Measurements from ENCODE around the gene CALN1. TPM values are rescaled to one million over a fixed set of nuclear protein-coding genes. Genes with fewer than 3 reads are reported as not detected.

Gene CALN1
- total and polyA plus RNA-seq, 9 of the 15 experiments (the other 6 are each of a cell fraction or from before 2014, with no cell fraction given), result 1.4 to 7.5 (median 3.3) TPM

DNA sequence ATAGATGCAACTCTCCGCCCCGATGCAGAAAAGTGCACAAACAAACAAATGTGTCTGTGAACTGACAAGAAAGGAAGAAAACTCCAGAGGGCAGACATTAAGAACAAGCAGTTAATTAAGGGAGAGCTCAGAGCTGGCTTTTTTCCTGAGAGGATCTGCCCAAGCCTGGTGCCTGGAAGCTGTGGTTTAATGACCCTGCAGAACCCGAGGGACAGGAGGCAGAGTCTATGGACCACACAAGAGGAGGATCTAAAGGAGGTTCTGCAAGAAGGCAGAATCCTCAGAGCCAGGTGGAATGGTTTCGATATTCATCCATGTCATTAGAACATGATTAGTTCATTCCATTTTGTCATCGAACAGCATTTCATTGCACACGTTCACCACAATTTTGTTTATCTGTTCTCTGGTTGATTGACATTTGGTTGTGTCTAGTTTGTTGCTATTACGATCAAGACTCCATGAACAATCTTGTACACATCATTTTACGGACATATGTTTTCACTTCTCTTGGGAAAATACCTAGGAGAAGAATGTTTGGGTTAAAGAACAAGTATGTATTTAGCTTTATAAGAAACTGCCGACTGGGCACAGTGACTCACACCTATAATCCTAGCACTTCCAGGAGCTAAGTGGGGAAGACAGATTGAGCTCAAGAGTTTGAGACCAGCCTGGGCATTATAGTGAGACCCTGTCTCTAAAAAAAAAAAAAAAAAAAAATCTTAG lies 560.2 kb downstream of the CALN1 start (continued):
- no peak for TF ChIP-seq RNF219 (CRISPR knock-in tag; IDR thresholded peaks at IDR 0.05)
- TF ChIP-seq MYBL2 (IDR thresholded peaks at IDR 0.05; ENCODE audit: low read depth), result no peak
- TF ChIP-seq MYBL2 (CRISPR knock-in tag; IDR thresholded peaks at IDR 0.05; ENCODE audit: borderline replicate concordance), result no peak
- TF ChIP-seq FOXM1 (IDR thresholded peaks at IDR 0.05; ENCODE audit: low read depth), result no peak
- no peak for TF ChIP-seq FOXM1 (CRISPR knock-in tag; IDR thresholded peaks at IDR 0.05; ENCODE audit: low read depth)
- no peak for TF ChIP-seq PTBP1 (IDR thresholded peaks at IDR 0.05; ENCODE audit: low read depth, low read length)
- TF ChIP-seq HMGXB4 (CRISPR knock-in tag; IDR thresholded peaks at IDR 0.05), result no peak
- TF ChIP-seq CC2D1A (IDR thresholded peaks at IDR 0.05), result no peak
- no peak for TF ChIP-seq GABPB1 (CRISPR knock-in tag; IDR thresholded peaks at IDR 0.05)
- no peak for TF ChIP-seq RBM34 (IDR thresholded peaks at IDR 0.05; ENCODE audit: borderline replicate concordance, insufficient read depth, low read length)
- TF ChIP-seq, protein P1, sequence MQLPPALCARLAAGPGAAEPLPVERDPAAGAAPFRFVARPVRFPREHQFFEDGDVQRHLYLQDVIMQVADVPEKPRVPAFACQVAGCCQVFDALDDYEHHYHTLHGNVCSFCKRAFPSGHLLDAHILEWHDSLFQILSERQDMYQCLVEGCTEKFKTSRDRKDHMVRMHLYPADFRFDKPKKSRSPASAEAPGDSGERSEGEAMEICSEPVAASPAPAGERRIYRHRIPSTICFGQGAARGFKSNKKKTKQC (CRISPR knock-in tag; IDR thresholded peaks at IDR 0.05), result no peak
- no peak for TF ChIP-seq ZBTB1 (CRISPR knock-in tag; IDR thresholded peaks at IDR 0.05; ENCODE audit: borderline replicate concordance, low read depth)
- no peak for TF ChIP-seq ZNF165 (CRISPR knock-in tag; IDR thresholded peaks at IDR 0.05; ENCODE audit: borderline replicate concordance)
- TF ChIP-seq SPI1 (IDR thresholded peaks at IDR 0.05; ENCODE audit: borderline replicate concordance, low read depth, low read length), result no peak
